ENCODE measurements around the gene NECTIN1.

The NECTIN1 gene

DNA sequence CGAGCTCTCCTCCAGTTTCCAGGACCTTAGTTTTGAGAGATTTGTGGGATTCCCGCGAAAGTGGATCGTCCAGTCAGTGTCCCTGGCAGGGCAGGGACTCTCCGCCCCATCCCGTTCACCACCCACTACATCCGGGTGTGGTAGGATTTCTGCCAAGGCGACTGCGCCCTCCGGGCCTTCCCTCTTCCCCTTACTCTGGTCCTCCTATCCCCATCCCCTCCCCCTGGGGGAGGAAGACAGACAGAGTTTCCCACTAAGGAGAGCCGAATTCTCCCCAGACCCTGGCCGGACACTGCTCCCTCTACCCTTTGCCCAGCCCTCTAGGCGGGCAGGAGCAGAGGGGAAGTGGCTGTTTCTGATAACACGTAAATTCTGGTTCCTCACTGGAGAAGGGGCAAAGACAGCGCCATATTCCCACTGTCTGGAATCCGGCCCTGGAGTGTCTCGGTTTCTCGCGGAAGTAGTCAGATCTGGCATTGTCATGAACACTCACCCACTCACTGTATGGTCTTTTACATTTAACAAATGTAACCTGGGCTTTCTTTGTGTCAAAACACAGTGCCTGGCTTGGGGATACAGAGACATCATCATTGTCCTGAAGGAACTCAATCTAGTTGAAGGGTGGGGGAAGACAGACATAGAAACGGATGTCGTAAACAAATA, 1.1 kb upstream of the NECTIN1 start:
- DNase-seq, result no peak

DNA sequence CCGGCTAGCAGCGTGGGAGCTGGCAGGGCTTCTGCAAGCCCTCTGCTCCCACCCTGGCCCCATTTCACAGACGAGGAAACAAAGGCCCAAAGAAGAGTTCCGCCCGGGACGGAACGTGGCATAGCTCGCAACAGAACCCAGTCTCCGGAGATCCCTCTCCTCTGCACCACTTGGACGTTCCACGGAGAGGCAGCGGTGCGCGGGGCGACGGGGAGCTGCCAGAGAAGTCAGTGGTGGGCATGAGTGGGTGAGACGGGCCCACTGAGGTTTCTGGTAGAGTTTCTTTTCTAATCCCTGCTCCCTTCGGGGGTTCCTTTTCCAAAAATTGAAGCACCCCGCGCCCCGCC, 554 bp upstream of the NECTIN1 start:
- DNase-seq, result no peak

DNA sequence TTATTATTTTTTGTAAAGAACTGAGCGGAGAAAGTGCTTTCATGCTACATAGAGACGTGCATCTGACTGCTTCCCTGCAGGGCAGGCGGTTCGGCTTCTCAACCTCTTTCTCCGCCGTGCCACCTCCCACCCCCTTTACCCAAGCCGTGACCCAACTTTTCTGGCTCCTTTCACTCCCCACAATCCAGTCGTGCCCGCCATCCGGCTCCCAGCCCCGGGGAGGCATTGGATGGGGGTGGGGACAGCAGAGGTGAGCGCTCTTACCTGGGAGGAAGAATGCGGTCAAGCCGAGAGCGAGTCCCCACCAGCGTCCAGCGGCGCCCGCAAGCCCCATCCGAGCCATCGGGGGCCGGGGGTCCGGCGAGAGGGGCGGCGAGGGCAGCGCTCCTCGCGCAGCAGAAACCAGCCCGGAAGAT, 781 bp downstream of the NECTIN1 start:
- no peak for DNase-seq

DNA sequence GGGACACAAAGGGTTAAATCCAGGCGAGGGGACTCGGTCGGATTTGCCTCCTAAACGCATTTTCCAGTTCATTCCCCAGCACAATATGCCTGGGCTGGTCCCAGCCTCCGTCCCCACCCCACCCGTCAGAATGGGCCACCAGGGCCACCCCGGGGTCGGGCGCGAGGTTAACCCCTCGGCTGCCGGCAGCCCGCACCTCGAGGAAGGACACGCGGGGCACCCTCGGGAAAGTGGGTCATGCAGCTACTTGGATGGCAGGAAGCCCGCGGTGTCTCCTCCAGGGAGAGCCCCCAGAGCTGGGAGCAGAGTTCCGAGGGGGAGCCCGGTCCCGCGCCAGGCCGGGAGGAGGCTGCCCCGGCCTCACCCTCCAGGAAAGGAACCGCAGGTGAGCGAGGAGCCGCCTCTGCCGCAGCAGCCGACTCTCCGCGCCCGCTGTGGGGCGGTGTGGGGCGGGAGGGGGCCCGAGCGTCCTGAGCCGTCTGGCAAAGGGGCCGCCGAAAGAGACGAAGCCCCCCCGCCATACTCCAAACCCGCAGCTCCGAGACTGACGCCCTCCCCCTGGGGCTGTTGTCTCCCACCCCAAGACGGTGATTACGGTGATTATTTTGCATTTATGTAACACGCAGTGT, 1.4 kb downstream of the NECTIN1 start:
- no peak for DNase-seq

DNA sequence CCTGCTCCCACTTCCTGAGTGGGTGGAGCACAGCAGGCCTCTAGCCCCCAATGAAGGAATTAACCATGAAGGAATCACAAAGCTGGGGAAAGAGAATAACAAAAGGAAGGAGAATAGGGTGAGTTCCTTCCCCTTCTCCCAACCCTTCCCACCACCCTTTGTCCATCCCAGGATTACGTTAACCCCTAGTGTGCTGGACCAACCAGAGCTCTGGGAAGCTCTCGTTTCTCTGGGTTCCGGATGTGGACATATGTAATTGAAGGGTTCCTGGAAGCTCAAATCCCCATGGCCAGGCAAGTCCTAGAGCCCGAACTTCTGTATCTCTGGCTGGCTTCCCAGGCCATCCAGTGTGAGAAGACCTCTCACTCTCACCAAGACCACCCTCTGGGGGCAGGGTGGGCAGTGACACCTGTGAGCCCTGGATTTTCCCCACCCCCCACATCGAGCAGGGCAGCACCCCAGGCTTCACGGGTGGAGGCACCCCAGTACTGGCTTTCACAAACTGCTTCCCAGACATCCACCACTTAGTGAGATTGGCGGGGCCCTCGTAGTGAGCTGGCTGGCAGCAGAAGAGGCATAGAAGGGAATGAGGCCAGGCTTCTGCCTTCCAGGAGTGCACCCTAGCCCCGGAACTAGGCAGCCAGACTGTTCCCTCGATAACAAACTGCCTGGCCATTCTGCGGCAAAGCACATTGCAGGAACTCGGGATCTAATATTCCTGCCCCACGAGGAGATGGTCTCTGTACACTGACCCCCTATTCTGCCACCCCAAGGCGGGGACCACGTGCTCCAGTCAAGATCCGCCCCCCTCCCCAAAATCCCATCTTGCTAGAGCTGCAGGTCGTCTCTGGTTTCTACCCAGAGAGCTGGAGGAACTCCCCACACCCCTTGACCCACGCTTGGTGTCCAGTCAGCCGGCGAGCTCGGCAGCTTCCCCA, 2.1 kb downstream of the NECTIN1 start:
- DNase-seq, result no peak

DNA sequence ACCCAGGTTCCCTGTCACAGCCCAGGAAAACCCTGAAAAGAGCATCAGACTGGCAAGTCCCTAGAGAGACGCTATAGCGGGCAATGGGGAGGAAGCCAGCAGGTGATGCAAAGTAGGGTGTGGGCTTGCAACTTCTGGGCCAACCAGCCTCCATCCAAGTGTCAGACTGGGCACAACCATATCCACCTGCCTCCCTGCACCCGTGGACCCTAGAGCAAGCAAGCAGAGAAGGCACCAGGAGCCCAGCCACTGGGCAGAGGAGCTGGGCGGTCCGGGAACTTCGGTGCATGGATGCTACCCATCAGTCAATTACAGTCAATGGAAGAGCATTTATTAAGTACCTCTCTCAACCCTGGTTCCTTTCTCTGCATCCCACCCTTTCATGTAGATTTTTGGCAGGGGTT, 2.8 kb downstream of the NECTIN1 start:
- DNase-seq, result no peak

DNA sequence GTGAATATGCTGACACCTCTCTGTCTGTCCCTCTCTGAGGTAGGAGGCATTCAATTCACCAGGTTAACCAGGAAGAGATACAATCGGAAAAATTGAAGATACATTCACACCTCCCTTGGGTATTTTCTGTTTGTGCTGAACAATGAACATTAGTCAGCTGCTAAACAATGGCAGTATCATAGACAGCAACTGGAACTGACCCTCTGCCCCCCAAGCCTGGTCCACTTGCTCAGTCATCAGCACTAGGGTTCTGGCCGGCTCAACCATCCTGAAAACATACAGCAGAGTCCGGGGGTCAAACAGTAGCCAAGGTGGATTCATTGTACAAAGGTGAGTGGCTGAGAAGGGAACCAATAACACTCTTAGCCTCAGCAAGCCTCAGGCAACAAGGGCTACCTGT, 4.0 kb downstream of the NECTIN1 start:
- no peak for DNase-seq

DNA sequence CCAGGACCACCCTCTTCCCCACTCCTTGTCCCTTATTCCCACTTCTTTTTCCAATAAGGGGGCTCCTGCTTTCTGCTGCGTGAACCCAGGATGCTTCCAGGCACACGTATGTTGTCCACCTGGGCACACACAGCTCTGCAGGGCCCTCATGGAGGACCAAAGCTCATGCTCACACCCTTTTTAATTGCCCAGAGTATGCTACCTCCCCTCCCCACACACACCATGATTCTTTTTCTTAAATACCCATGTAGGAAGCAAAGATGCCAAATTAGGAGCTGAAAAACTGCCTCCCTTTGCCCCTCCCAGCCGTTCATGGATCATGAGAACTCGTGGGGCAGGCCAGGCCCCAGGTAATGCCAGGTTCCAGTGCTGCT, 5.1 kb downstream of the NECTIN1 start:
- DNase-seq, result no peak

DNA sequence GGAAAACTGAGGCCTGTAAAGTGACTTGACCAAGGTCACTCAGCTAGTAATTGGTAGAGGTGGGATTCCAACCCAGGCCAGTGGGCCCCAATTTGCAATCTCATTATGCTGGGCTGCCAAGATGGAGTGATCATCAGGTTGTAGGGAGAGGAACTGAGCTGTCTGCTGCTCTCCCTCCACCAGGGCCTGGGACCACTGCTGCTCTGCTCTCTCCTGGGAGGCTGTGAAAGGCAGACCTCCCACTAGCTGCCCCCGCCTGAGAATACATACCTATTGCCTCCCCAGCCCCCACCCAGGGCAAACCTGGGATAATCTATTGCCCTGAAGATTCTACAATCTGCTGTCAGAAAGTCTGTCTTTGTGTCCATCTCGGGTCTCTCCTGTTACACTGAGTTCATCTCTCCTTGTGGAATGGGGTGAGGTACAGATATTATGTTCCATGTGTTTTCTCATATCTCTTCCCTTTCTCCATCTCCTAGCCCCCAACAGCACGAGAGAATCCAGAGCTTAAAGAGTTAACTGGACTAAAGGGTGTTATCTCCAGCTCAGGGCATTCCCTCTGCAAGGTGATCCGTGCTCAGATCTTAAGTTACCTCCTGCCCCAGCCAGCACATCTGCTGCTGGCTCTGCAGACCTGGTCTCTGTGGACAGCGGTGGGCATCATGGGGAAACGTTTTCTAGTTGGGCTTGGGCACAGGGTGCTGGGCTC, 5.6 kb downstream of the NECTIN1 start:
- DNase-seq, result no peak

DNA sequence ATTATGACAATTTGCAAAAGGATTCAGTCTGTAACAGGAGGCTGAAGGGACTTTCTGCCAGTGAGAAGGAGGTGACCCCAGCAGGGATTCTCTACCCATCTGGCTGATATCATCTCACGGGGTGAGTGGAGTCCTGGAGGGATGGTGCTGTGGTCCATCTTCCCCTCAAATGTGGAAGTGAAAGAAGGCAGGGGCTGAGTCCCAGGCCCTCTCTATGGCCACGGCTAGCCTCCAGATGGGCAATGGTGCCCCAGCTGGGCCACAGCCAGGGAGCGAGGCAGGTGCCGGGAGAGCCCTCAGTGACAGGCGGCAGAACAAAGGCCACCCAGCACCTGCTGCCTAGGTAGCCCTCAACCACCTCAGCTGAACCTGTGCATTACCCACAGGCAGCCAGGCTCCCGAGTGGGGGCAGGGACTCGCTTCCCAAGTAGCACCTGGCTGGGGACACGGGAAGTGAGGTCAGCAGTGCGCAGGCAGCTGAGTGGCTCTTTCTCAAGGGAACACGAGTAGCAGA, 6.7 kb downstream of the NECTIN1 start:
- DNase-seq, result no peak

DNA sequence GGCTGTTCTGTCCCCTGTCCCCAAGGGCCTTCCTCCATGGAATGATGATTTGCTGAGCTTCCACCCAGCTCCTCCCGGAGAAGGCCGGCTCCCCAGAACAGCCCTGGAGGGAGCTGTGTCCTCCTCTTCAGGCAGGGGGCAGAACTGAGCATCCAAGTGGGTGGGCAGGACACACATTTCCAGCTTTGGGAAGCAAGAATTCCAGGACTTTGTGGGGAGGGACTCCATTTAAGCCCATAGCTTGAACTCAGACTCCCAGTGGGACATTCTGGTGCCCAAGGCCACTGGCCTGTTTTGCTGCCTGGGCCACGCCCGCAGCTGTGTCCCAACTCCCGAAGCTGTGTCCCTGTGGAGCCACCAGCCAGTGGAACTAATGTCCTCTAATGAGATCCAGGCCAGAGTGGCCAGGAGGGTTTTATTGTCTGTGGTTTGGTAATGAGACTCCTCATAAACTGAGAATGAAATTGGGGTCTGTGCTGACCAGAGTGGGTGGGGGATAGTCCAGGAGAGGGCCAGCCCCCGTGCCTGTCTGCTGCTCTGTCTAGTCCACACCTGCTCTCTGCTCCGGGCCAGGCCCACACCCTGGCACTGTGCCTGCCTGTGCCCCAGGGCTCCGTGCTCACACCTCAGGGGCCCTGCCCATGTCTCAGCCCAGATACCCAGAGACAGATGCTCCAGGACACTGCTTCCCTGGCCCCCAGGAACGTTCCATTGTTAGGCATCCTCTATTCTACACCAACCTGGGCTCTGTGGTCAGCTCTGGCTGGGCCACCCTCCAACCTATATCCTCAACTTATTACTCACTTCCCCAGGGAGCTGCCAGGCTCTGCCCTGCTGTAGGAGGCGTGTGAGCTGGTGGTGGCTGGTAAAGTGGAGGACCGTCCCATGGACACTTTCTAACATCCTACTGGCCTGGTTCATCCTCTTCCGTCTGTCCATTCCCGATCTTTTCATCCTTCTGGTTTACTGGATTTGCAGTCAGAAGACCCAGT, 7.6 kb downstream of the NECTIN1 start:
- no peak for DNase-seq

DNA sequence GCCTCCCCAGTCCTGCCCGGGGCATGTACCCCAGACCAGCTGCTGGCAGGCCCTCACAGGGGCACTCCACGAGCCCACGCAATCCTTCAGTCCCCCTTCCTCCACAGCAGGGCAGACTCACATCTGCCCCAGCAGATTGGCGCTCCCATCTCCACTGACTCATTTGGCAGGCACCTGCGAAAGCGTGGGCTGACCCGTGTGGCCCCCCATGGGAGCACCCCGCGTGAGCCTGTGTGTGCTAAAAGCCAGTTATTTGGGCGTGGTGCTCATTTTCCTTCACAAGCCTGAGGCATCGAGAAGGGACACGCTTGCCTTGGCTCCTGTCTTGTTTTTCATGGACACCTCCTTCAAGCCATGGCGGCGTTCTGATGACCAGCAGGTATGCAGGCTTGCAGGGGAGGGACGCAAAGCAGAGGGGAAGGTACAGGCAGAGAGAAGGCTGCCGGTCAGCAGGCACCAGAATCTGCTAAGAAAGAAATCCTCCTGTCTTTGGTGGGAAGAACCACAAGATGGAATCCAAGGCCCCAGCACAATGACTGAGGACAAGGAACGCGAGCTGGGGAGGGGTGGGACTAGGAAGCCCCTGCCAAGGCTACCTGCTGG, 8.6 kb downstream of the NECTIN1 start:
- no peak for DNase-seq

DNA sequence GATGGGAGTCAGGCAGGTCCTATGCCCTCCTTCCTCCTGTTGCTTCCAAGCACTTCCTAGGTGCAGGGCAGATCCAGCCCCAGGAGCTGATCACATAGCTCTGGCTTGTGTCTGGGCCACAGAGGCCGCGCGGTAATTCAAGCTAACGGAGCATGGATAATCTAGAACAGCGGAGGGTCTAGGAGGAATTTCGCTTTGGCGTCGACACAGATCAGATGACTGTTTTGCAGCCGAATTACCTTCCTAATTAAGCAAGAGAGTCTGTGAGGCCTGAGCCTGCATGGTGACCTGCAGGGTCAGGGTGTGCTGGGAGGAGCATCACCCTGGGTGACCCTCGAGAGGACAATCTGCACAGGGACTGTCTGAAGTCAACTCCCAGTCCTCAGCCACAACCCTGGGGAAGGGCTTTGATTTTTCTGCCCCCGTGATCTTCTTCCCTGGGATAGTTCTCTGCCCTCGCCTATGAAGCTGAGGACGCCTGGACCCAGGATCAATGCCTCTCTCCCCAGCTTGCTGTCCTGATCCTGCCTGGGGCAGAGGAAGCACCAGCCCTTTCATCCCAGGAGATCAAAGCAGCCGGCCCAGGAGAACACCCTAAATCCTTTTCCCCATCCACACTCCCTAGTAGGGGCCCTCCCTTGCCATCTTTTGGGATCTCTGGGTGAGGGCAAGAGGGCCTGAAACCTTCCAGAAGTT, 11.0 kb downstream of the NECTIN1 start:
- DNase-seq, result no peak

DNA sequence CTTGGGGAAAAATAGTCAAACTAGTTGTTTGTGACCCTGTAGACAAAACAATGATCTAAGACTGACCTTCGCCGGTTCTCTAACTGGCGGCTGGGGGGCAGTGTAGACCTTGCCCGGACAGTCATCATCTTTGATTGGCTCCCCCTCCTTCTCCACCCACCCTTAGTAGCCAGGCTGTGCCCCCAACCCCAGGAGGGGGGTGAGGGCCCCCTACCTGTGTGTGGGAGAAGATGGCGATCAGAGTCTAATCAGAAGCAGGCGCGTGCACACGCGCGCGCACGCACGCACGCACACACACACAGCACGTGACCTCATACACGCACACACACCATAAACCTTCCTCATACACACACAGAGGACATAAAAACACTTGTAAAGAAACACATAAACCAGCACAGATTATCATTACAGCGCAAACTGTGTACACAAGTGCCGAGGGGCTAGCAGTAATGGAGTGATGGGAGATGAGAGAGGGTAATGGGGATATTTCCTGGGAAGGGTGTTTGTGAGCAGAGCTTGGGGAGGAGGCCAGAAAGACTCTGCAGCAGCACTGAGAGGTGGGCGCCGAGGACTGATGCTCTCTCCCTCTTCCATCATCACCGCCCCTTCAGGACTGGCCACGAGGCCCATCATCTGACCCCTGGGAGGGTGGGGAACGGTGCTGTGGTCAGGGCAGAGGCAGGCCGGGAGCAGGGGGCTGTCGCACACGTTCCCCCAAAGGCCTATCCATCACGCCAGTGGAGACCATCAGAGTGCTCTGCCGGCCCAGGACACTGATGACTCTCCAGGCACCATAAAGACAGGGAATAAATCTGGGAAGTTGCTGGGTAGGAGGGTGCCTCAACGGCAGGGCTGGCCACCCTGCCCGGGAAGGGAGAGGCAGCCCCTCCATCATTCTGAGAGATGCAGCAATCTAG, 12.2 kb downstream of the NECTIN1 start:
- DNase-seq, result no peak

DNA sequence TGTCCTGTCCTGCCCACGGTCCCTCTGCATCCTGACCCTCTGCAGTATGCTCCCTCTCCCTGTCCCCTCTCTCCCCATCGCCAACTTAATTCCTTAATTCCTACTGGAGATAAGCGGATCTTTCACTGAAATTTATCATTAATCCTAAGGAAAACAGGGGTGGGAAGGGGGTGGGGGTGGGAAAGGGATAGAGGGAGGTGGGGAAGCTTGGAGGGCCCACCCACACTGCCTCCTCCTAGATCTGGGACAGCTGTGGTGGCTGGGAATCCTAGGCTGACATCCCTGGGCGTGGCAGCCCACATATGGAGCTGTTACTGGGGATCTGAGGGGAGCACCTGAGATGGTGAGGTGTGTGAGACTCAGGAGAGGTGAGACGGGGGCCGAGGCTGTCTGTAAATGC, 14.4 kb downstream of the NECTIN1 start:
- no peak for DNase-seq

DNA sequence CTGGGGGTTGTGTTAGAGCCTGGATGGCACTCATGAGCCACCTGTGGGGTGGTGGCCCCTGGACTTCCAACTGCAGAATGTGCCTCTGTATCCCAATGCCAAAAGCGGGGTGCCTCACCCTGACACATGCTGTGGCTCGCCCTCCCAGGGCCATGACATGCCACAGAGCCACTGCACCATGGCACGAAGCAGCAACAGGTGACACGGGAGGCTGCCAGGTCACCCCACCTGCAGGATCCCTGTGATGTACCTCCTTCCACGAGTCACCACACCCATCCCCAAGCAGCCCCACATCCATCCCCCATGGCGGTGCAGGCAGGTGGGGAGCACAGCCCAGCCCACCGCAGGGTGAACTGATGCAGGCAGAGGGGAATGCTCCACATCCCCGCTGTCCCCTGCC, 14.8 kb downstream of the NECTIN1 start:
- DNase-seq, result no peak

DNA sequence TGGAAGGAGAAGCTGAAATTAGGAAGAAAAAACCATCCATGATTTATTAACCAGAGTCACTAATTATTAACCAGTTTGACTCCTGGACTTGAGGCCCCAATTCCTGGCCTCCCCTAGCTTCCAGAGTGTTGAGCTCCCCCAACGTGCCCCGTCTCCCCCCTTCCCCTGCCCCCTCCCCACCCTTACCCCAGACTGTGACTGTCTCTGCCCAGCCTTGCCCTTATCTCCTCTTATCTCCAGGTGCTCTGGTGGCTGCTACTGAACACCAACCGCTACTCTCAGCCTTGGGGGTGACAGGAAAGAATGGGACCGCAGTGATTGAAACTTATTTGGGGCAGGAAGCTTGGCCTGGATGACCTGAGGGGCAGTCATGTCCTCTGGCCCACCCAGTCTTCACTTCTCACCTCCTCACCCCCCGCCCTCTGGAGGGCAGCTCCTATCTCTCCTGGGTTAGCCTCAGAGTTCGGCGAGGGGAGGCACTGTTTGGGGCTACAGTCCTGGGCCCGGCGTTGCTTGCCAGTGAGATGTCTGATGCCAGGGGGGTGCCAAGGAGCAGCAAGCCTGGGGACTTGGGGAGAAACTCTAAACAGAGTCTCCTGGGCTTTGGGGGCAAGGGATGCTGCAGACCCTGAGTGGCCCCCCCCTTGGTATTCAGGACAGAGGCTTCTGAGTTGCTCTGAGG, 15.5 kb downstream of the NECTIN1 start:
- DNase-seq, result no peak

DNA sequence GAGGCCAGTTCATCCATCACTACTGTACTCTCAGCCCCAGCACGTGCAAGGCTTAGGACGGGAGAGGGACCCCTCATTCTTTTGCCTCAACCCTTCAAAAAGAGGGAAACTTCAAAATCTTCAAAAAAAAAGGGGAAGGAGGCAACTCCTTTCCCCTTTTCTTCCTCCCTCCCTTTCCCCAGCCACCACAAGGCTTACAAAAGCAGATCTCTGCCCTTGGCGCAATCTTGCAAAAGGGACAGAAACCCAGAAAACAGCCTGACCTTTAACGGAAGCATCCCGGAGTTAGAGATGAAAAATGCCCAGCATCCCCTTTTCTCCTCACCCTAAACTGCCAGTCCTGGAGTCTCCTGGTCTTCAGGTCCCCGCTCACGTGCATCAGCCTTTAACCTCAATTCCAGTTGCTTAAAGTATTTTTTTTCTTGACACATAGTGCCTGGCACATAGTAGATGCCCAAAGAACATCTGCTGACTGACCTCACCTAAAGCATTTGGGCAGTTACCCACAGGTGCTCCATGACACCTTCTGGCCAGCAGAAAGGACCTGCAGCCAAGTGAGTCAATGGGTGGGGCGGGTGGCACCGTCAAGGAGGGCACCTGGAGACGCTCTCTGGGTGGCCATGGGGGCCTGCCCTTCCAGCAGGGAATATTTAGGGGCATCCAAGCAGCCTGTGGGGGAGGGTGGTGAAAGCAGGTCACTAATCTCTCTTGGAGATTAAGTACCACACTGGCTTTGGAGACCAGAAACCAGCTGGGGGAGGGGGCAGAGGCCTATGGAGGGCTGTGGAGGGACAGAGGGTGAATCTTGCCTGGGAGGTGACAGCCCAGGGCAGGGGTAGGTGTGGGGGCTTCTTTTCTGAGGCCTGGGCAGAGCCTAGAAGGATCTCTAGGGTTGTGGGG, 16.3 kb downstream of the NECTIN1 start:
- DNase-seq, result no peak
